ENCODE results near the gene BMP5. TPM values are rescaled to one million over a fixed set of nuclear protein-coding genes. Genes with fewer than 3 reads are reported as not detected.

Gene BMP5
- total RNA-seq, 2 donors from 2014 or later = 0.99 to 1.6 TPM

- no peak overlapping the region for H3K27ac ChIP-seq
- no peak for ATAC-seq
- no peaks in the 10 kb centered on the region for H3K36me3 ChIP-seq (replicated peaks in 1 of 2; ENCODE audit: insufficient read depth in 1 of 2, low read depth in 2 of 2)
- no peaks in the 10 kb centered on the region for H3K27me3 ChIP-seq
- TF ChIP-seq POLR2A (IDR thresholded peaks at IDR 0.05) = no peak
- TF ChIP-seq, protein P1, sequence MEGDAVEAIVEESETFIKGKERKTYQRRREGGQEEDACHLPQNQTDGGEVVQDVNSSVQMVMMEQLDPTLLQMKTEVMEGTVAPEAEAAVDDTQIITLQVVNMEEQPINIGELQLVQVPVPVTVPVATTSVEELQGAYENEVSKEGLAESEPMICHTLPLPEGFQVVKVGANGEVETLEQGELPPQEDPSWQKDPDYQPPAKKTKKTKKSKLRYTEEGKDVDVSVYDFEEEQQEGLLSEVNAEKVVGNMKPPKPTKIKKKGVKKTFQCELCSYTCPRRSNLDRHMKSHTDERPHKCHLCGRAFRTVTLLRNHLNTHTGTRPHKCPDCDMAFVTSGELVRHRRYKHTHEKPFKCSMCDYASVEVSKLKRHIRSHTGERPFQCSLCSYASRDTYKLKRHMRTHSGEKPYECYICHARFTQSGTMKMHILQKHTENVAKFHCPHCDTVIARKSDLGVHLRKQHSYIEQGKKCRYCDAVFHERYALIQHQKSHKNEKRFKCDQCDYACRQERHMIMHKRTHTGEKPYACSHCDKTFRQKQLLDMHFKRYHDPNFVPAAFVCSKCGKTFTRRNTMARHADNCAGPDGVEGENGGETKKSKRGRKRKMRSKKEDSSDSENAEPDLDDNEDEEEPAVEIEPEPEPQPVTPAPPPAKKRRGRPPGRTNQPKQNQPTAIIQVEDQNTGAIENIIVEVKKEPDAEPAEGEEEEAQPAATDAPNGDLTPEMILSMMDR (IDR thresholded peaks at IDR 0.05) = no peak
- H3K9me3 ChIP-seq = no peaks in the 10 kb centered on the region
- DNase-seq = no peak
- intact Hi-C loops (cut with DNase I) = no loop called here
- peaks cover 7% of the 10 kb centered on the region for H3K4me1 ChIP-seq
- H3K4me3 ChIP-seq = no peak overlapping the region
These were observed 34.0 kb downstream of the BMP5 start for GRCh38 chr6:55841341-55841740.

DNA sequence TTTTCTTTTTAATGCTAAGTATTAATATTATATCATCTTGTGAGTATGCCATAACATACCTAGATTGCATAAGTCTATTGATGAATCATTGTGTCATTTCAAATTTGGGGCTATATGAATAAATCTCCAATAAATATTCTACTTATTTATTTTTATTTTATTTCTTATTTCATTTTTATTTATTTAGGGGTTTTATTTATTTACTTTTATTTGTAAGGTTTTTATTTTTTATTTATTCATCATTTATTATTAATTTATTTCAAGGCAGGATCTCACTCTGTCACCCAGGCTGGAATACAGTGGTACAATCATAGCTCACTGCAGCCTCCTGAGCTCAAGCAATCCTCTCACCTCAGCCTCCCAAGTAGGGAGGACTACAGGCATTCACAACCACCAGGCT lies 36.3 kb downstream of the BMP5 start:
- ATAC-seq (no peak), DNase-seq (no peak)
- TF ChIP-seq, protein P1 (IDR thresholded peaks at IDR 0.05) = no peak
- TF ChIP-seq POLR2A (IDR thresholded peaks at IDR 0.05) = no peak
- Histone ChIP-seq H3K4me3 (no peak overlapping the region), H3K36me3 (replicated peaks in 1 of 2; ENCODE audit: insufficient read depth in 1 of 2, low read depth in 2 of 2) (no peaks in the 10 kb centered on the region), H3K9me3 (no peaks in the 10 kb centered on the region), H3K27ac (no peak overlapping the region), H3K27me3 (no peaks in the 10 kb centered on the region), H3K4me1 (peaks cover 11% of the 10 kb centered on the region)
- intact Hi-C loops (cut with DNase I) = no loop called here

DNA sequence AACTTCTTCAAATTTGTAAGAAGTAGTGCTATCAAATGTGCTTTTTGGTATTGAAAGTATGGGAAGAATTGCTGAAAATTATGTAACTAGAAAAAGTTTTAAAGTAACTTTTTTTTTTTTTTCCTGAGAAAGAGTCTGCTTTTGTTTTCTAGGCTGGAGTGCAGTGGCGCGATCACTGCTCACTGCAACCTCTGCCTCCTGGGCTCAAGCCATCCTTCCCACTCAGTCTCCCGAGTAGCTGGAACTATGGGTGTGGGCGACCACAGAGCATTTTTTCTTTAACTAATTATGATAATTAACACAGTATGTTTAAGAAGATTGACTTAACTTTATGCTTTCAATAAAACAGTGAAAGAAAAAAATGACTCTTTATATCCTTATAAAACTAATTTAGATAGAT lies 38.4 kb downstream of the BMP5 start:
- DNase-seq (no peak), ATAC-seq (no peak)
- Histone ChIP-seq H3K4me1 (peaks cover 11% of the 10 kb centered on the region), H3K9me3 (no peaks in the 10 kb centered on the region), H3K36me3 (replicated peaks in 1 of 2; ENCODE audit: insufficient read depth in 1 of 2, low read depth in 2 of 2) (no peaks in the 10 kb centered on the region), H3K27ac (no peak overlapping the region), H3K27me3 (no peaks in the 10 kb centered on the region), H3K4me3 (no peak overlapping the region)
- 38 to 56% methylated on average over 4 of the region's 4 CpGs for WGBS, 2 donors
- intact Hi-C loops (cut with DNase I) = no loop called here
- no peak for TF ChIP-seq POLR2A (IDR thresholded peaks at IDR 0.05)
- TF ChIP-seq, protein P1 (IDR thresholded peaks at IDR 0.05) = no peak

DNA sequence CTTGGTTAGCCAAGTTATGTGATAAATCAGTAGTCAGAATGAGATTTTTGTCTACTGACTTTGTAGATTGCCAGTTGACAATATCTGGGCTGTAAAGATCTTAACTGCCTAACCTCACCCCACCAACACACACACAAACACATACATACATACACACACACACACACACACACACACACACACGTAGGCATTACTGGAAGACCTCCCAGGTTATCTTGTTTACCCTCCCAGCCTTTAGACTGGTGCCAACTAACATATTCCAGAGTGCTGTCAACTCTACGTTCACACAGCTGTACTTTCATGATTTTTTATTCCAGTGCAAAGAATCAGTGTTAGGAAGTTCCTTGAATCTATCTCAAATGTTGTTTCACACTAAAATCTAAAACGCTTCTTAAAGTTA lies 38.9 kb downstream of the BMP5 start:
- ATAC-seq = peak; percentile 97

GRCh38 chr6:55835220-55835619 lies 40.2 kb downstream of the BMP5 start:
- no peak for ATAC-seq
- Histone ChIP-seq H3K4me1 (peaks cover 11% of the 10 kb centered on the region), H3K9me3 (no peaks in the 10 kb centered on the region), H3K27me3 (no peaks in the 10 kb centered on the region), H3K36me3 (replicated peaks in 1 of 2; ENCODE audit: insufficient read depth in 1 of 2, low read depth in 2 of 2) (no peaks in the 10 kb centered on the region), H3K27ac (no peak overlapping the region), H3K4me3 (no peak overlapping the region)
- intact Hi-C loops (cut with DNase I) = no loop called here
- no peak for TF ChIP-seq POLR2A (IDR thresholded peaks at IDR 0.05)
- TF ChIP-seq, protein P1 (IDR thresholded peaks at IDR 0.05) = no peak
- DNase-seq = no peak
- 65 to 77% methylated on average over 1 of the region's 1 CpG for WGBS, 2 donors

More for the DNA sequence above, 38.9 kb downstream of the BMP5 start:
- WGBS, 2 donors = 10 to 11% methylated on average over 3 of the region's 3 CpGs
- Histone ChIP-seq H3K4me1 (peaks cover 11% of the 10 kb centered on the region), H3K4me3 (no peak overlapping the region), H3K27me3 (no peaks in the 10 kb centered on the region), H3K36me3 (replicated peaks in 1 of 2; ENCODE audit: insufficient read depth in 1 of 2, low read depth in 2 of 2) (no peaks in the 10 kb centered on the region), H3K27ac (no peak overlapping the region), H3K9me3 (no peaks in the 10 kb centered on the region)
- DNase-seq = peak; percentile 58 to 82 (median 70)
- intact Hi-C loops (cut with DNase I) = no loop called here
- TF ChIP-seq, protein P1 (IDR thresholded peaks at IDR 0.05) = no peak
- no peak for TF ChIP-seq POLR2A (IDR thresholded peaks at IDR 0.05)
